Esophagus squamous epithelium (tissue), 5 donors: ENCODE results near the gene KLHL17. TPM values are rescaled to one million over a fixed set of nuclear protein-coding genes. Genes with fewer than 3 reads are reported as not detected.

Source experiments
- DNase-seq: peaks from one replicate; lab custom pipeline; 2025; lab: John Stamatoyannopoulos, UW
- H3K27ac ChIP-seq, 4 donors: fragments of 200-600 bp; sonication (generic); one replicate each; pipeline ENCODE4 v1.5.1; 2016 to 2019; ENCODE audit warnings: mild to moderate bottlenecking in 1 of 4
- H3K27me3 ChIP-seq, 4 donors: fragments of 200-600 bp; sonication (generic); 1 replicate in 3 of 4; 2 replicates in 1 of 4; pipeline versions ENCODE4 v1.5.1 to v1.6.0; 2017 to 2021; ENCODE audit warnings: antibody characterized with exemption in 1 of 4
- H3K36me3 ChIP-seq, 3 donors: fragments of 200-600 bp; sonication (generic); one replicate each; pipeline ENCODE4 v1.5.1; 2016 to 2019
- H3K4me1 ChIP-seq, 3 donors: fragments of 200-600 bp; sonication (generic); one replicate each; pipeline ENCODE4 v1.5.1; 2017 to 2019
- H3K4me3 ChIP-seq, 4 donors: fragments of 200-600 bp; sonication (generic); 1 replicate in 3 of 4; 2 replicates in 1 of 4; pipeline ENCODE4 v1.5.1; 2016 to 2019; ENCODE audit warnings: mild to moderate bottlenecking in 2 of 4, moderate library complexity in 1 of 4
- H3K9me3 ChIP-seq, 3 donors: fragments of 200-600 bp; sonication (generic); one replicate each; pipeline ENCODE4 v1.5.1; 2016 to 2019
- POLR2A ChIP-seq, 4 donors: fragments of 450-650 bp; IDR thresholded peaks; one replicate each; pipeline ENCODE4 v1.6.1; 2017; ENCODE audit warnings: antibody characterized with exemption in 4 of 4, mild to moderate bottlenecking in 4 of 4, moderate library complexity in 3 of 4
- WGBS, 2 donors: methylation state at CpG; one replicate each; pipeline ENCODE4 v1.1.5; 2018; 5-methylcytosine and 5-hydroxymethylcytosine counted together
- intact Hi-C: fragments of 100-400 bp; cut with DNase I; formaldehyde crosslinking; loops from one replicate; pipeline ENCODE4 v1.15.0; 2022
- total RNA-seq, 4 donors: library from RNA; depleted of rRNA; stranded (reverse); fragments of >200 nt; gene quantifications; one replicate each; pipeline ENCODE4 v1.1.0, GENCODE V29; 2016
- TF ChIP-seq, protein P1 (sequence below), 6 experiments: fragments of 450-650 bp in 4 of 6; fragments of 200-600 bp in 2 of 6; sonication (generic) in 2 of 6; IDR thresholded peaks; one replicate each; pipeline ENCODE4 v1.5.1; 2016 to 2019; ENCODE audit warnings: antibody characterized with exemption in 6 of 6, mild to moderate bottlenecking in 4 of 6, moderate library complexity in 4 of 6
- donor health status: DM: yes; HTN: yes; CAD: no.

Gene KLHL17
- total RNA-seq, 4 donors from 2014 or later = 8.7 to 13.8 (median 10.3) TPM

DNA sequence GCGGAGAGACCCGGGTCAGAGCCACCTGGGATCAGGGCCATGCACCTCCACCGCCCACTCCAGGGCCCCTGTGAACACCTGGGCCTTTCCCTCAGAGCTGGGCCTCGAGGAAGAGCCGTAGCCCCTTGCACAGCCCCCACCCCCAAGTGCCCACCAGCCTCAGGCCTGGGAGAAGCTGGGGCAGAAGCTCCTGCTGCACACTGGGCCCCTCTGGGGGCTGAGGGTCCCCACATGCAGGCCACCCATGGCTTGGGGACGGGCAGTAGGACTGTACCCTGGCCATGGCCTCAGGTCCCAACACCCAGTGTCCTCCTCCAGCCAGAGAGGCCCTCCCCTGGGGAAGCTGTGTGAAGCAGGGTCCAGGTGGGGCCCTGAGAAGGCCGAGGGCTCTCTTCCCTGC is 7.8 kb upstream of the KLHL17 start:
- Histone ChIP-seq H3K4me1 (peaks cover 4 to 12% (median 9%) of the 10 kb centered on the region in 3 donors), H3K4me3 (no peak overlapping the region), H3K27ac (no peak overlapping the region), H3K27me3 (no peaks in the 10 kb centered on the region), H3K9me3 (no peaks in the 10 kb centered on the region), H3K36me3 (peaks cover 72 to 96% (median 79%) of the 10 kb centered on the region in 3 donors)
- WGBS, 2 donors = 83% methylated on average over 4 of the region's 7 CpGs; no CpG with 5 or more reads in 1 of the 2 donors
- intact Hi-C loops = no loop called here
- no peak for TF ChIP-seq POLR2A (IDR thresholded peaks at IDR 0.05)
- TF ChIP-seq, protein P1, sequence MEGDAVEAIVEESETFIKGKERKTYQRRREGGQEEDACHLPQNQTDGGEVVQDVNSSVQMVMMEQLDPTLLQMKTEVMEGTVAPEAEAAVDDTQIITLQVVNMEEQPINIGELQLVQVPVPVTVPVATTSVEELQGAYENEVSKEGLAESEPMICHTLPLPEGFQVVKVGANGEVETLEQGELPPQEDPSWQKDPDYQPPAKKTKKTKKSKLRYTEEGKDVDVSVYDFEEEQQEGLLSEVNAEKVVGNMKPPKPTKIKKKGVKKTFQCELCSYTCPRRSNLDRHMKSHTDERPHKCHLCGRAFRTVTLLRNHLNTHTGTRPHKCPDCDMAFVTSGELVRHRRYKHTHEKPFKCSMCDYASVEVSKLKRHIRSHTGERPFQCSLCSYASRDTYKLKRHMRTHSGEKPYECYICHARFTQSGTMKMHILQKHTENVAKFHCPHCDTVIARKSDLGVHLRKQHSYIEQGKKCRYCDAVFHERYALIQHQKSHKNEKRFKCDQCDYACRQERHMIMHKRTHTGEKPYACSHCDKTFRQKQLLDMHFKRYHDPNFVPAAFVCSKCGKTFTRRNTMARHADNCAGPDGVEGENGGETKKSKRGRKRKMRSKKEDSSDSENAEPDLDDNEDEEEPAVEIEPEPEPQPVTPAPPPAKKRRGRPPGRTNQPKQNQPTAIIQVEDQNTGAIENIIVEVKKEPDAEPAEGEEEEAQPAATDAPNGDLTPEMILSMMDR (IDR thresholded peaks at IDR 0.05) = no peak
- DNase-seq = no peak

DNA sequence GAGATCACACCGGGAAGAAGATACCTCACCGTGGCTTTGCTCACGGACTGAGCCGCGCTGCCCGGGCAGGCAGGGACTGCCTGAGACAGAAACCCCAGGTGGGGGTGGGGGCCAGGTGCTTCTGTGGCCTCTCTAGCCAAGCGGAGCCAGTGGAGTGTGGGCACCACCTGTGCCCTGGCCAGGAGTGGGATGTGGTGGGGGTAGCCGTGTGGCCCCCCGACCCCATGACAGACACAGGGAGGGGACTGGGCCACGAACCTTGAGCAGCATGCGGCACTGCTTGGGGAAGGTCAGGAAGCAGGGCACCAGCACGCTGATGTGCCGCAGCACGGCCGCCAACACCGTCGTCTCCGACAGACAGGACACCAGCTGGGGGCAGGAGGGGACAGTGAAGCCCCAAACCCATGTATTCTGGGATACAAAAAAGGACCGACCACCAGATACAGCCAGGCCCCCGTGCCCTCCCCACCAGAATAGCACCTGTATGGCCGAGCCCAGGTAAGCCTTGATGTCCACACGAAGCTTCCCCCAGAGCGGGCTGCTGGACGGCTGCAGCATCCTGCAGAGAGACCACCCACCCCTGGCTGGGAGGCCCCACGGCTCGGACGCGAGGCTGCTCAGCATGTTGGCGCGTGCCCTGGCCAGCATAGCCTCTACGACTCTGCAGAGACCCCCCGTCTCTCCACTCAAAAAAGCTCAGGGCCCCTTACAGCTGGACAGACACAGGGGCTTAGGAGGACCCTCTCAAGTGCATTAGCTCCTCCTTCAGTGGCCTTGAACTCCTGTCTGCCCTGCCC is 6.7 kb upstream of the KLHL17 start:
- intact Hi-C loops = no loop called here
- H3K27me3 ChIP-seq = no peaks in the 10 kb centered on the region
- no peak overlapping the region for H3K4me3 ChIP-seq
- 81 to 100% methylated on average over 2 to 12 of the region's 32 CpGs for WGBS, 2 donors
- H3K4me1 ChIP-seq = peaks cover 13 to 24% (median 19%) of the 10 kb centered on the region in 3 donors
- DNase-seq = no peak
- H3K9me3 ChIP-seq = no peaks in the 10 kb centered on the region
- H3K27ac ChIP-seq = no peak overlapping the region
- peaks cover 65 to 85% (median 68%) of the 10 kb centered on the region in 3 donors for H3K36me3 ChIP-seq
- TF ChIP-seq, protein P1 (IDR thresholded peaks at IDR 0.05) = no peak
- TF ChIP-seq POLR2A (IDR thresholded peaks at IDR 0.05) = no peak

DNA sequence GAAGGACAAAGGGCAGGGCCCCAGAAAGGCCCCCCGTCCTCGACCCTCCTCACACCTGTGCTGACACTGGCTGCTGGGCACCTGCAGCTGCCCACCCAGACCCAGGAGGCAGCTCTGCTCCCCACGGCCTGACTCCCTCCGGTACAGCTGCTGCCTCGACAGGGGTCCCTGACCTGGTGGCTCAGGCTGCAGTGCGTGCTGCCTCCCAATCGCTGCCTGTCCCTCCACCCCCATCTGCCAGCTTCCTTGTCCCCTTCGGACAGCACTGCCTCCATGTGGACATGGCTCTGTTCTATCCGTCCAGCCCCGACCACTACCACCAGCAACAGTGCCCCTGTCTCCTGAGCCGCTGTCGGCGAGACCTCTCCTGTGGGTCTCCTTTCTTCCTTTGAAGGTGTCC is 5.5 kb upstream of the KLHL17 start:
- 88 to 90% methylated on average over 12 to 13 of the region's 13 CpGs for WGBS, 2 donors
- Histone ChIP-seq H3K27ac (no peak overlapping the region), H3K27me3 (peaks cover 0 to 6% (median 0%) of the 10 kb centered on the region in 4 donors), H3K4me1 (peaks cover 18 to 32% (median 26%) of the 10 kb centered on the region in 3 donors), H3K36me3 (peaks cover 57 to 73% (median 60%) of the 10 kb centered on the region in 3 donors), H3K4me3 (no peak overlapping the region), H3K9me3 (no peaks in the 10 kb centered on the region)
- no peak for DNase-seq
- no peak for TF ChIP-seq POLR2A (IDR thresholded peaks at IDR 0.05)
- TF ChIP-seq, protein P1 (IDR thresholded peaks at IDR 0.05) = no peak
- intact Hi-C loops = no loop called here

DNA sequence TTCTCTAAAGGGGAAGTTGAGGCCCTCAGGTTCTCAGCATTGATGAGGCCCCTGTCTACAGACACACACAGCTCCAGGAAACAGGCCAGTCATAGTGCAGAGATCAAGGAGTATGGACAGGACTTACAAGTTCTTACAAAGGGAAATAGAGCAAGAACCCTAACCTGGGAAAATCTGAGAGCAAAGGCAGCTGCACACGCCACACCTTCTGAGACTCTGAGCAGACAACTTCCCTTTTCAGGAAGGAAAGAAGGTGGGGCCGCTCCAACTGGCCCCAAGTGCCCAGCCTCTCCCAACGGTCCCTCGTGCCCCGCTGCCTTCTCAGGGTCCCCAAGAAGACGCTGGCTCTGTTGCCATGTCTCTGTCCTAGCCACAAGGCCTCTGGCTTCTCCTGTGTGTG is 4.9 kb upstream of the KLHL17 start:
- no peak overlapping the region for H3K27ac ChIP-seq
- intact Hi-C loops = no loop called here
- no peaks in the 10 kb centered on the region for H3K9me3 ChIP-seq
- no peak for DNase-seq
- H3K36me3 ChIP-seq = peaks cover 57 to 68% (median 58%) of the 10 kb centered on the region in 3 donors
- no peak overlapping the region for H3K4me3 ChIP-seq
- TF ChIP-seq, protein P1 (IDR thresholded peaks at IDR 0.05) = no peak
- no peak for TF ChIP-seq POLR2A (IDR thresholded peaks at IDR 0.05)
- peaks cover 22 to 36% (median 29%) of the 10 kb centered on the region in 3 donors for H3K4me1 ChIP-seq
- 77 to 82% methylated on average over 6 of the region's 6 CpGs for WGBS, 2 donors
- H3K27me3 ChIP-seq = peaks cover 0 to 6% (median 0%) of the 10 kb centered on the region in 4 donors

DNA sequence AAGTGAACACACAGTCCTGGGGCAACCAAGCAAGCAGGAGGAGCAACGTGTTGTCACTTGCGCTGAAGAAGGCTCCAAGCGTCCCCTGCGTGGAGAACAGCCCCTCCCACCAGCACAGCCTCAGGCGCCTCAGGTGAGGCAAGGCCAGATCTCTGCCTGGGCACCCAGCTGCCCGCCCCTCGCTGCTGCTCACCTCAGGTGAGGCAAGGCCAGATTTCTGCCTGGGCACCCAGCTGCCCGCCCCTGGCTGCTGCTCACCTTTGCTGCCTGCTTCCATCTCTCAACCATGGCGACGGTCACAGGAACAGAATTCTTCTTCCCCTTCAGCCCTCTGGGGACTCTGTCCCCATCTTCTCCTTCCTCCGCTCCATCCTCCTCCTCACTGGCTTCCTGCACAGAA is 3.7 kb upstream of the KLHL17 start:
- no peak for DNase-seq
- H3K36me3 ChIP-seq = peaks cover 49 to 57% (median 51%) of the 10 kb centered on the region in 3 donors
- peaks cover 0 to 6% (median 0%) of the 10 kb centered on the region in 4 donors for H3K27me3 ChIP-seq
- no peak overlapping the region for H3K4me3 ChIP-seq
- no peaks in the 10 kb centered on the region for H3K9me3 ChIP-seq
- H3K27ac ChIP-seq = no peak overlapping the region
- TF ChIP-seq, protein P1 (IDR thresholded peaks at IDR 0.05) = no peak
- TF ChIP-seq POLR2A (IDR thresholded peaks at IDR 0.05) = no peak
- H3K4me1 ChIP-seq = peaks cover 26 to 45% (median 35%) of the 10 kb centered on the region in 3 donors
- WGBS, 2 donors = 72 to 92% methylated on average over 4 of the region's 11 CpGs
- intact Hi-C loops = no loop called here
